ENCODE results near the gene PPP2R2B.

PPP2R2B gene

DNA sequence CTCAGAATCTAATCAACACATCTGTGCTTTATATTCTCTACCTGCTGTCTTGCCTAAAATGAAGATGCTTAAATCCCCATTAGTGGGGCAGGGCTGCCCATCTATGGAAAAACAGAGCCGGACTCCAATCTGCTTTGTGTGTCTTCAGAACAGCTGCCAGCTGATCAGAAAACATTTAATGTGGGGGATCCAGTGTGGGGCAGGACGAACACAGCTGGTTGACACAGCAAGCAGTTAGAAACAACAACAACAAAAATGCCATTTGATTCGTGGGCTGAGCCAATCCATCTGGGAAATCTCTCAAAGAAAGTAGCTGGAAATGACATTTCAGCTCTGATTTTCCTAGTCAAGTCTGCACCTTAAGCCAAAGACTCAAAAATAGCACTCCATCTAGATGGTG is 99.8 kb downstream of the PPP2R2B start:
- no peak for TF ChIP-seq CTCF (IDR thresholded peaks at IDR 0.05; ENCODE audit: insufficient read depth, low read length)
- TF ChIP-seq POLR2AphosphoS5 (IDR thresholded peaks at IDR 0.05; ENCODE audit: low read depth), result no peak
- TF ChIP-seq SPI1 (IDR thresholded peaks at IDR 0.05; ENCODE audit: borderline replicate concordance, low read depth), result no peak
- TF ChIP-seq REST (IDR thresholded peaks at IDR 0.05; ENCODE audit: insufficient replicate concordance, low read depth), result no peak
- no peak for TF ChIP-seq GABPA (IDR thresholded peaks at IDR 0.05; ENCODE audit: low read depth)

GRCh38 chr5:146778261-146778660 is 100.3 kb downstream of the PPP2R2B start:
- DNase-seq (ENCODE audit: low read depth in 1 of 2, low spot score in 1 of 2), result no peak
- no peak overlapping the region for H3K4me3 ChIP-seq (replicated peaks; ENCODE audit: insufficient read depth, low read length)
- H3K27ac ChIP-seq (replicated peaks), result no peak overlapping the region
- TF ChIP-seq POLR2AphosphoS5 (IDR thresholded peaks at IDR 0.05; ENCODE audit: low read depth), result no peak
- no peak for TF ChIP-seq REST (IDR thresholded peaks at IDR 0.05; ENCODE audit: insufficient replicate concordance, low read depth)
- no peak for TF ChIP-seq SPI1 (IDR thresholded peaks at IDR 0.05; ENCODE audit: borderline replicate concordance, low read depth)
- no peak for TF ChIP-seq GABPA (IDR thresholded peaks at IDR 0.05; ENCODE audit: low read depth)
- no peak for TF ChIP-seq CTCF (IDR thresholded peaks at IDR 0.05; ENCODE audit: insufficient read depth, low read length)
- H3K27me3 ChIP-seq (ENCODE audit: insufficient read depth, poor library complexity, severe bottlenecking), result no peaks in the 10 kb centered on the region

More for the DNA sequence above, 99.8 kb downstream of the PPP2R2B start:
- no peak for DNase-seq (ENCODE audit: low read depth in 1 of 2, low spot score in 1 of 2)
- Histone ChIP-seq H3K27ac (replicated peaks) (no peak overlapping the region), H3K27me3 (ENCODE audit: insufficient read depth, poor library complexity, severe bottlenecking) (no peaks in the 10 kb centered on the region), H3K4me3 (replicated peaks; ENCODE audit: insufficient read depth, low read length) (no peak overlapping the region)

- Histone ChIP-seq H3K4me3 (replicated peaks; ENCODE audit: insufficient read depth, low read length) (no peak overlapping the region), H3K27me3 (ENCODE audit: insufficient read depth, poor library complexity, severe bottlenecking) (no peaks in the 10 kb centered on the region), H3K27ac (replicated peaks) (no peak overlapping the region)
- no peak for DNase-seq (ENCODE audit: low read depth in 1 of 2, low spot score in 1 of 2)
- TF ChIP-seq GABPA (IDR thresholded peaks at IDR 0.05; ENCODE audit: low read depth) (no peak), REST (IDR thresholded peaks at IDR 0.05; ENCODE audit: insufficient replicate concordance, low read depth) (no peak), POLR2AphosphoS5 (IDR thresholded peaks at IDR 0.05; ENCODE audit: low read depth) (no peak), CTCF (IDR thresholded peaks at IDR 0.05; ENCODE audit: insufficient read depth, low read length) (no peak), SPI1 (IDR thresholded peaks at IDR 0.05; ENCODE audit: borderline replicate concordance, low read depth) (no peak)
Measured at GRCh38 chr5:146772881-146773466, 105.6 kb downstream of the PPP2R2B start.
